Retina (tissue), 1 donor: ENCODE data around the gene NGRN.
A peak's percentile ranks its signal among the peaks of the same experiment; 100 is the strongest.

ENCODE experiments used
- DNase-seq: peaks from one replicate; pipeline ENCODE4 v3.0.0-alpha.2; 2016

NGRN gene

GRCh38 chr15:90320062-90320884 lies 54.8 kb downstream of the NGRN start:
- DNase-seq = peak; percentile 86

- DNase-seq = no peak
Observed at GRCh38 chr15:90320885-90321278, 55.4 kb downstream of the NGRN start.
